Measurements from ENCODE around the gene PARG. TPM values are rescaled to one million over a fixed set of nuclear protein-coding genes. Genes with fewer than 3 reads are reported as not detected.

The PARG gene
- total and polyA plus RNA-seq, 2 donors (not counting 3 experiments of a cell fraction or from before 2014, with no cell fraction given): 6.1 to 27.6 TPM

- Histone ChIP-seq H3K27me3 (ENCODE audit: control insufficient read depth in 2 of 2, insufficient read depth in 2 of 2, low read length in 2 of 2) (no peaks in the 10 kb centered on the region), H3K4me2 (ENCODE audit: insufficient read depth, low read length) (no peak overlapping the region), H3K79me2 (ENCODE audit: control insufficient read depth, insufficient read depth, low read length) (no peaks in the 10 kb centered on the region), H3K9ac (replicated peaks; ENCODE audit: extremely low read depth, insufficient read depth, low read length) (no peak overlapping the region), H2AFZ (ENCODE audit: low read depth, low read length) (no peak overlapping the region), H3K4me1 (ENCODE audit: control insufficient read depth, extremely low read depth, insufficient read depth, low read length) (peaks cover 51% of the 10 kb centered on the region), H3K4me3 (replicated peaks in 1 of 3; ENCODE audit: insufficient read depth in 1 of 3, low read depth in 1 of 3, low read length in 3 of 3) (no peak overlapping the region), H4K20me1 (replicated peaks; ENCODE audit: control insufficient read depth, extremely low read depth, insufficient read depth, low read length) (no peaks in the 10 kb centered on the region), H3K9me1 (replicated peaks; ENCODE audit: control insufficient read depth, extremely low read depth, insufficient read depth, low read length) (no peaks in the 10 kb centered on the region), H3K36me3 (ENCODE audit: control insufficient read depth in 2 of 2, extremely low read depth in 1 of 2, insufficient read depth in 2 of 2, low read length in 2 of 2) (no peaks in the 10 kb centered on the region), H3K27ac (ENCODE audit: insufficient read depth, low read depth, low read length) (no peak overlapping the region), H3K9me3 (replicated peaks; ENCODE audit: control insufficient read depth, insufficient read depth, low read length) (no peaks in the 10 kb centered on the region)
- ChIA-PET CTCF (no interaction called here), POLR2A (interaction anchor here (0.6 kb wide), 1 partner anchor 39 kb away, joined by 6 read pairs; no protein-coding TSS in a partner anchor)
- intact Hi-C loops (cut with micrococcal nuclease): no loop called here
- dilution Hi-C loops (cut with MboI; ENCODE audit: extremely low pct_ligation_motif_present, low sequenced_read_pairs): no loop called here
- no peak for DNase-seq (ENCODE audit: low read depth, low spot score)
- FAIRE-seq: no peak
- no peak for TF ChIP-seq FOS (IDR thresholded peaks at IDR 0.05; ENCODE audit: borderline replicate concordance, insufficient read depth, low read length)
- TF ChIP-seq MYC (IDR thresholded peaks at IDR 0.05; ENCODE audit: low read depth, low read length): no peak
- no peak for TF ChIP-seq CTCF (IDR thresholded peaks at IDR 0.05; ENCODE audit: extremely low read depth in 1 of 2, insufficient read depth in 1 of 2, low read depth in 1 of 2, low read length in 2 of 2)
- no peak for TF ChIP-seq GATA2 (IDR thresholded peaks at IDR 0.05; ENCODE audit: insufficient read depth, insufficient read length, low read depth, low read length)
- BruUV-seq (replicated peaks): no TSS peak
Observed at GRCh38 chr10:49834201-49834600, 107.6 kb downstream of the PARG start.

GRCh38 chr10:49833168-49833567 lies 108.7 kb downstream of the PARG start:
- intact Hi-C loops (cut with micrococcal nuclease): no loop called here
- BruUV-seq (replicated peaks): no TSS peak

More at GRCh38 chr10:49833168-49833567, 108.7 kb downstream of the PARG start:
- Histone ChIP-seq H3K9me1 (replicated peaks; ENCODE audit: control insufficient read depth, extremely low read depth, insufficient read depth, low read length) (no peaks in the 10 kb centered on the region), H3K9ac (replicated peaks; ENCODE audit: extremely low read depth, insufficient read depth, low read length) (no peak overlapping the region), H3K27me3 (ENCODE audit: control insufficient read depth in 2 of 2, insufficient read depth in 2 of 2, low read length in 2 of 2) (no peaks in the 10 kb centered on the region), H3K4me3 (replicated peaks in 1 of 3; ENCODE audit: insufficient read depth in 1 of 3, low read depth in 1 of 3, low read length in 3 of 3) (no peak overlapping the region), H4K20me1 (replicated peaks; ENCODE audit: control insufficient read depth, extremely low read depth, insufficient read depth, low read length) (no peaks in the 10 kb centered on the region), H2AFZ (ENCODE audit: low read depth, low read length) (no peak overlapping the region), H3K9me3 (replicated peaks; ENCODE audit: control insufficient read depth, insufficient read depth, low read length) (no peaks in the 10 kb centered on the region), H3K36me3 (ENCODE audit: control insufficient read depth in 2 of 2, extremely low read depth in 1 of 2, insufficient read depth in 2 of 2, low read length in 2 of 2) (no peaks in the 10 kb centered on the region), H3K27ac (ENCODE audit: insufficient read depth, low read depth, low read length) (no peak overlapping the region), H3K4me2 (ENCODE audit: insufficient read depth, low read length) (no peak overlapping the region), H3K4me1 (ENCODE audit: control insufficient read depth, extremely low read depth, insufficient read depth, low read length) (peaks cover 42% of the 10 kb centered on the region), H3K79me2 (ENCODE audit: control insufficient read depth, insufficient read depth, low read length) (no peaks in the 10 kb centered on the region)
- CTCF ChIA-PET: no interaction called here
- POLR2A ChIA-PET: no interaction called here
- FAIRE-seq (no peak), DNase-seq (ENCODE audit: low read depth, low spot score) (no peak)
- no peak for TF ChIP-seq POLR2A (IDR thresholded peaks at IDR 0.05; ENCODE audit: low read depth, low read length)
- no peak for TF ChIP-seq FOS (IDR thresholded peaks at IDR 0.05; ENCODE audit: borderline replicate concordance, insufficient read depth, low read length)
- TF ChIP-seq MAX (IDR thresholded peaks at IDR 0.05; ENCODE audit: insufficient read depth, insufficient read length): no peak
- TF ChIP-seq JUN (IDR thresholded peaks at IDR 0.05; ENCODE audit: borderline replicate concordance, insufficient read depth, insufficient read length, low read depth): no peak
- dilution Hi-C loops (cut with MboI; ENCODE audit: extremely low pct_ligation_motif_present, low sequenced_read_pairs): no loop called here

Measured in endothelial cell of umbilical vein (primary cell).